Measurements from ENCODE around the gene OLFML2A.
A peak's percentile ranks its signal among the peaks of the same experiment; 100 is the strongest.

The OLFML2A gene

DNA sequence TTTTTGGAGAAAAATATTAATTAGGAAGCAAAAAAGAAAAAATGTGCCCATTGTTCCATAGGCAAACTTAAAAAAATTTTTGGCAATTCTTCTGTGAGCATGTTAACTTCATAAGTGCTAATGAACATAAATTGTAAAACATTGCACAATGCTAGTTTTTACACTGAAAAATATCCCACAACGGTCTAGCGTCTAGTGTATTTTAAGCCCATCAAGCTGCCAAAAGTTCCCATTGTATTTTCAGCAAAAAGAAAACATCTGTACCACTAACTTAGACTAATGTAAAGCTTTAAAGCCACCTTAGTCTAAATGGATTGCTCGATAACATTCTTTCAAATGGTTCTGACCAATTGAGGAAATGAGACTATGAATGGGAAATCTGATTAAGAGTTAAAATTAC, 8.6 kb upstream of the OLFML2A start:
- no peak overlapping the region; the same call in 1 of the 2 replicates for H3K4me3 ChIP-seq (replicated peaks; ENCODE audit: insufficient read depth, low read length)
- TF ChIP-seq GABPA (IDR thresholded peaks at IDR 0.05; ENCODE audit: low read depth): no peak
- TF ChIP-seq, protein P1, sequence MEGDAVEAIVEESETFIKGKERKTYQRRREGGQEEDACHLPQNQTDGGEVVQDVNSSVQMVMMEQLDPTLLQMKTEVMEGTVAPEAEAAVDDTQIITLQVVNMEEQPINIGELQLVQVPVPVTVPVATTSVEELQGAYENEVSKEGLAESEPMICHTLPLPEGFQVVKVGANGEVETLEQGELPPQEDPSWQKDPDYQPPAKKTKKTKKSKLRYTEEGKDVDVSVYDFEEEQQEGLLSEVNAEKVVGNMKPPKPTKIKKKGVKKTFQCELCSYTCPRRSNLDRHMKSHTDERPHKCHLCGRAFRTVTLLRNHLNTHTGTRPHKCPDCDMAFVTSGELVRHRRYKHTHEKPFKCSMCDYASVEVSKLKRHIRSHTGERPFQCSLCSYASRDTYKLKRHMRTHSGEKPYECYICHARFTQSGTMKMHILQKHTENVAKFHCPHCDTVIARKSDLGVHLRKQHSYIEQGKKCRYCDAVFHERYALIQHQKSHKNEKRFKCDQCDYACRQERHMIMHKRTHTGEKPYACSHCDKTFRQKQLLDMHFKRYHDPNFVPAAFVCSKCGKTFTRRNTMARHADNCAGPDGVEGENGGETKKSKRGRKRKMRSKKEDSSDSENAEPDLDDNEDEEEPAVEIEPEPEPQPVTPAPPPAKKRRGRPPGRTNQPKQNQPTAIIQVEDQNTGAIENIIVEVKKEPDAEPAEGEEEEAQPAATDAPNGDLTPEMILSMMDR (IDR thresholded peaks at IDR 0.05; ENCODE audit: insufficient read depth, low read length): no peak
- TF ChIP-seq, protein P2, sequence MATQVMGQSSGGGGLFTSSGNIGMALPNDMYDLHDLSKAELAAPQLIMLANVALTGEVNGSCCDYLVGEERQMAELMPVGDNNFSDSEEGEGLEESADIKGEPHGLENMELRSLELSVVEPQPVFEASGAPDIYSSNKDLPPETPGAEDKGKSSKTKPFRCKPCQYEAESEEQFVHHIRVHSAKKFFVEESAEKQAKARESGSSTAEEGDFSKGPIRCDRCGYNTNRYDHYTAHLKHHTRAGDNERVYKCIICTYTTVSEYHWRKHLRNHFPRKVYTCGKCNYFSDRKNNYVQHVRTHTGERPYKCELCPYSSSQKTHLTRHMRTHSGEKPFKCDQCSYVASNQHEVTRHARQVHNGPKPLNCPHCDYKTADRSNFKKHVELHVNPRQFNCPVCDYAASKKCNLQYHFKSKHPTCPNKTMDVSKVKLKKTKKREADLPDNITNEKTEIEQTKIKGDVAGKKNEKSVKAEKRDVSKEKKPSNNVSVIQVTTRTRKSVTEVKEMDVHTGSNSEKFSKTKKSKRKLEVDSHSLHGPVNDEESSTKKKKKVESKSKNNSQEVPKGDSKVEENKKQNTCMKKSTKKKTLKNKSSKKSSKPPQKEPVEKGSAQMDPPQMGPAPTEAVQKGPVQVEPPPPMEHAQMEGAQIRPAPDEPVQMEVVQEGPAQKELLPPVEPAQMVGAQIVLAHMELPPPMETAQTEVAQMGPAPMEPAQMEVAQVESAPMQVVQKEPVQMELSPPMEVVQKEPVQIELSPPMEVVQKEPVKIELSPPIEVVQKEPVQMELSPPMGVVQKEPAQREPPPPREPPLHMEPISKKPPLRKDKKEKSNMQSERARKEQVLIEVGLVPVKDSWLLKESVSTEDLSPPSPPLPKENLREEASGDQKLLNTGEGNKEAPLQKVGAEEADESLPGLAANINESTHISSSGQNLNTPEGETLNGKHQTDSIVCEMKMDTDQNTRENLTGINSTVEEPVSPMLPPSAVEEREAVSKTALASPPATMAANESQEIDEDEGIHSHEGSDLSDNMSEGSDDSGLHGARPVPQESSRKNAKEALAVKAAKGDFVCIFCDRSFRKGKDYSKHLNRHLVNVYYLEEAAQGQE (IDR thresholded peaks at IDR 0.05; ENCODE audit: insufficient replicate concordance, low read depth): no peak
- TF ChIP-seq POLR2AphosphoS5 (IDR thresholded peaks at IDR 0.05; ENCODE audit: low read depth): no peak
- no peak for TF ChIP-seq SPI1 (IDR thresholded peaks at IDR 0.05; ENCODE audit: borderline replicate concordance, low read depth)

DNA sequence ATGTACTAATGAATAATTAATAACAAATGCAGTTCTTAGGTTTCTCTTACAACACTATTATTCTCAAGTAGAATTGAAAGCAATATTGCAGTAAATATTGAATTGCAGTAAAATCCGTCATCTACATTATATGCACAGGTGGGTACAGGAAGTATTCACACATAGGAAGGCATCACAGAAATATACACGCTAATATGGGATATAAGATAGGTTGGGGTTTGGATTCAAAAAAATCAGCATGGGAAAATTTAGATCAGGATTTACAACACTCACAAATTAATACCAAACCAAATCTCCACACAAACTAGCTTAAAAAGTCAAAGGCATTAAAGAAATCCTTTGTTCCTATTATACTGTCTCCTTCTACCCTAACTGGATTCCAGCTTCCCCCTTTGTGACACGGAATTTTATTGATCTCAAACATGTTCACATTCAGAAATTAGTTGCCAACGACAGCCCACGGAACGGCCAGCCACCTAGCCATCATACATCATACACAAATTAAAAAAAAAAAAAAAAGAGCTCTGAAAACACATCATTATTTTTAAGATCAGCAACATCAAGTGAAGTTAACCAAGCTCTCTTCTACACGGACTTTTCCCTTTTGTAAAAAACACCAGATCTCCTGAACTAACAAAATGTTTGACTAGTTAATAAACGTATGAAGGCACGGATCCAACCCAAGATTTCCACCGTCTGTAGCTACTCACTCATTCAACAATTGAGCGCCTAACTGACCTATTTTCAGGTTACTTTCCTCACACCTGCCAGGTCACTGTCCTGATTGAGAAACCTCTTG, 8.0 kb upstream of the OLFML2A start:
- Histone ChIP-seq H3K27ac (replicated peaks) (peak overlapping the region; percentile 87), H3K27me3 (ENCODE audit: insufficient read depth, poor library complexity, severe bottlenecking) (no peaks in the 10 kb centered on the region), H3K4me3 (replicated peaks; ENCODE audit: insufficient read depth, low read length) (peak overlapping the region; percentile 98)
- DNase-seq (ENCODE audit: low read depth in 1 of 2, low spot score in 1 of 2): no peak
- TF ChIP-seq GABPA (IDR thresholded peaks at IDR 0.05; ENCODE audit: low read depth): no peak
- TF ChIP-seq SPI1 (IDR thresholded peaks at IDR 0.05; ENCODE audit: borderline replicate concordance, low read depth): no peak
- no peak for TF ChIP-seq POLR2AphosphoS5 (IDR thresholded peaks at IDR 0.05; ENCODE audit: low read depth)
- TF ChIP-seq, protein P2 (IDR thresholded peaks at IDR 0.05; ENCODE audit: insufficient replicate concordance, low read depth): no peak
- TF ChIP-seq, protein P1 (IDR thresholded peaks at IDR 0.05; ENCODE audit: insufficient read depth, low read length): no peak

More for the DNA sequence above, 8.6 kb upstream of the OLFML2A start:
- no peak for DNase-seq (ENCODE audit: low read depth in 1 of 2, low spot score in 1 of 2)
- no peak overlapping the region for H3K27ac ChIP-seq (replicated peaks)
- H3K27me3 ChIP-seq (ENCODE audit: insufficient read depth, poor library complexity, severe bottlenecking): no peaks in the 10 kb centered on the region

DNA sequence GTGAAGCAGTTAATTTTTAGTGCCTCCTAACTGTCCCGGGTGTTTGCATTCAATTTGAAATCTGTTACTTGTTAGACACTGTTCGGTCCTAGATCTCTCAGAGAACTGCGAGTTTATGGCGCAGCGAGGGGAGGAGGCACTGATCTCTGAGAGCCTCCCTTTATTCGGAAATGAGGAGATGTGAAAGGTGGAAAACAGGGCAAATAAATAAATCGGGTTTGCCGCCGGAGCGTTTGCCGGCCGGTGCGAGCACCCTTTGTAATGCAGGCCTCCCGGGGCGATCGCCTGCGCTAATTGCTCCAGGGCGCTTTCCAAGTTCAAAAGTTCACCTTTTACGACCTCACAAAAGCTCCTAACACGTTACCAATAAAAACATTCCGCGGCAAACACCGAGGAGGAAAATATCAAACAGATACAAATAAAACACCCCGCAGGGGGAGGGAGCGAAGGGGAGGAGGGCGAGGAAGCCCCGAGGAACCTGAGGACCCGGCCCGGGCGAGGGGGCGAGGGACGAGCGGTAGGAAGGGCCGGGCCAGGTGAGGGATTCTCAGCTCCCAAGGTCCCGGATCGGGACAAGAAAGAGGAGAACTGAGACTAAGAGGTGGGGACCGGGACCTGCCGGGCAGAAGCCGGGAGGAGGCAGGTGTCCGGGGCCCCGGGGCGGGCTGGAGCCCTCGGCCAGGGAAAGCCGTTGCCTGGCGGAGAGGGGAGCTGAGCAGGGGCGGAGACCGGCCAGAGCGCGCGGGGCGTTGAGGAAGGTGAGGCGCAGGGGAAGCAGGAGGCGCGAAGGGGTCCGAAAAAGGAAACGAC, 7.2 kb upstream of the OLFML2A start:
- Histone ChIP-seq H3K27ac (replicated peaks) (peak overlapping the region; percentile 87), H3K4me3 (replicated peaks; ENCODE audit: insufficient read depth, low read length) (peak overlapping the region; percentile 98), H3K27me3 (ENCODE audit: insufficient read depth, poor library complexity, severe bottlenecking) (no peaks in the 10 kb centered on the region)
- DNase-seq (ENCODE audit: low read depth in 1 of 2, low spot score in 1 of 2): peak in 1 of 2 experiments; percentile 42
- TF ChIP-seq, protein P2 (IDR thresholded peaks at IDR 0.05; ENCODE audit: insufficient replicate concordance, low read depth): no peak

Data from HL-60 (cell line).